Mammary epithelial cell (primary cell): Measurements from ENCODE around the gene GSG1L.

ENCODE experiments used
- EZH2 ChIP-seq: IDR thresholded peaks from 2 replicates; pipeline ENCODE4 v1.6.1; 2012; ENCODE audit warnings: low read length, inconsistent platforms, borderline replicate concordance
- TF ChIP-seq, protein P1 (sequence below), 2 donors: IDR thresholded peaks in 1 of 2; conservative IDR thresholded peaks in 1 of 2; 2 replicates each; pipeline ENCODE4 v1.5.1; 2011 to 2012; ENCODE audit warnings: inconsistent platforms in 2 of 2, low read length in 2 of 2, mild to moderate bottlenecking in 2 of 2, control low read depth in 1 of 2, low read depth in 1 of 2; ENCODE audit not compliant: insufficient read depth in 1 of 2; ENCODE audit errors: extremely low read depth in 1 of 2

DNA sequence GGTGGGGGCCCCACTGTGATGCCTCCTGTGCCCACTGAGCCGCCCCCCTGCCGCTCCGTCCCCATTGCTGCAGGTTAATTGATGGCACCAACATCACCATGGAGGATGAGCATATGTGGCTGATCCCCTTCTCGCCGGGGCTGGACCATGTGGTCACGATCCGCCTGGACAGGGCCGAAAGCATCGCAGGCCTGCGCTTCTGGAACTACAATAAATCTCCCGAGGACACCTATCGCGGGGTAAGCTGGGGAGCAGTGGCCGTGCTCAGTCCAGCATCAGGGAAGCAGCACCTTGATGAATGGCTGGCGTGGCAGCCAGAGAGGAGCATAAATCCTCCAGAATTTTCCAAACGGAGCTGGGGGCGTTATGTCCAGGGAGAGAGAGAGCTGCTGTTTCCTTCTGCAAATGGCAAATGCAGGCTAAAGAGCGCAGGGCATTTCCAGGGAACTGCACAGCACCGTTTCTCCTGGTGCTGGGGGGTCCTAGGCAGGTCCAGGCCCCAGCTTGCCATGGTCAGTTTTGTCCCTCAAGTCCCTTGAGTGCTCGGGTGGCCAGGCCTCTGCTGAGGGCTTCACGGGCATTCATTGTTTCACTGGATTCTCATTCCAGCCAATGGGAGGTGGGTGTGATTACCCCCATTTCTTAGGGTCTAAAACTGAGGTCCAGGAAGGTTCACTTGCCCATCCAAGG, 297.1 kb downstream of the GSG1L start:
- TF ChIP-seq, protein P1, sequence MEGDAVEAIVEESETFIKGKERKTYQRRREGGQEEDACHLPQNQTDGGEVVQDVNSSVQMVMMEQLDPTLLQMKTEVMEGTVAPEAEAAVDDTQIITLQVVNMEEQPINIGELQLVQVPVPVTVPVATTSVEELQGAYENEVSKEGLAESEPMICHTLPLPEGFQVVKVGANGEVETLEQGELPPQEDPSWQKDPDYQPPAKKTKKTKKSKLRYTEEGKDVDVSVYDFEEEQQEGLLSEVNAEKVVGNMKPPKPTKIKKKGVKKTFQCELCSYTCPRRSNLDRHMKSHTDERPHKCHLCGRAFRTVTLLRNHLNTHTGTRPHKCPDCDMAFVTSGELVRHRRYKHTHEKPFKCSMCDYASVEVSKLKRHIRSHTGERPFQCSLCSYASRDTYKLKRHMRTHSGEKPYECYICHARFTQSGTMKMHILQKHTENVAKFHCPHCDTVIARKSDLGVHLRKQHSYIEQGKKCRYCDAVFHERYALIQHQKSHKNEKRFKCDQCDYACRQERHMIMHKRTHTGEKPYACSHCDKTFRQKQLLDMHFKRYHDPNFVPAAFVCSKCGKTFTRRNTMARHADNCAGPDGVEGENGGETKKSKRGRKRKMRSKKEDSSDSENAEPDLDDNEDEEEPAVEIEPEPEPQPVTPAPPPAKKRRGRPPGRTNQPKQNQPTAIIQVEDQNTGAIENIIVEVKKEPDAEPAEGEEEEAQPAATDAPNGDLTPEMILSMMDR (conservative IDR thresholded peaks at IDR 0.05 in 1 of 2, IDR thresholded peaks at IDR 0.05 in 1 of 2; ENCODE audit: extremely low read depth in 1 of 2, insufficient read depth in 1 of 2, low read depth in 1 of 2, low read length in 2 of 2), result no peak
- no peak for TF ChIP-seq EZH2
